Heart left ventricle (tissue), 16 donors: Measurements from ENCODE around the gene CD276. TPM values are rescaled to one million over a fixed set of nuclear protein-coding genes. Genes with fewer than 3 reads are reported as not detected.

Experiments used
- ATAC-seq, 4 donors: fragments of 200-7000 bp; cut with Tn5 transposase; one replicate each; pipeline ENCODE4 v1.9.1; 2020 to 2022; ENCODE audit warnings: moderate library complexity in 4 of 4, mild to moderate bottlenecking in 3 of 4, moderate number of reproducible peaks in 1 of 4
- DNase-seq, 5 donors: peaks; one replicate each; pipeline ENCODE4 v3.0.0-alpha.2; 2020
- H3K27ac ChIP-seq, 12 donors: fragments of 200-600 bp; sonication (generic) in 4 of 12; one replicate each; pipeline versions ENCODE4 v1.5.0 to v1.8.0; 2016 to 2022; ENCODE audit warnings: mild to moderate bottlenecking in 2 of 12
- H3K27me3 ChIP-seq, 9 donors: fragments of 200-600 bp; sonication (generic) in 2 of 9; one replicate each; pipeline versions ENCODE4 v1.5.1 to v1.8.0; 2016 to 2022; ENCODE audit warnings: mild to moderate bottlenecking in 3 of 9
- H3K36me3 ChIP-seq, 9 donors: fragments of 200-600 bp; sonication (generic) in 2 of 9; one replicate each; pipeline versions ENCODE4 v1.5.0 to v1.8.0; 2018 to 2022; ENCODE audit warnings: mild to moderate bottlenecking in 2 of 9
- H3K4me1 ChIP-seq, 12 donors: fragments of 200-600 bp; sonication (generic) in 4 of 12; one replicate each; pipeline versions ENCODE4 v1.5.0 to v1.8.0; 2016 to 2022; ENCODE audit warnings: mild to moderate bottlenecking in 3 of 12
- H3K4me3 ChIP-seq, 12 donors: fragments of 200-600 bp; sonication (generic) in 4 of 12; one replicate each; pipeline versions ENCODE4 v1.5.0 to v1.8.0; 2017 to 2022; ENCODE audit warnings: mild to moderate bottlenecking in 9 of 12, moderate library complexity in 4 of 12
- H3K9me3 ChIP-seq, 12 donors: fragments of 200-600 bp; sonication (generic) in 4 of 12; one replicate each; pipeline versions ENCODE4 v1.5.0 to v1.8.0; 2016 to 2022; ENCODE audit warnings: mild to moderate bottlenecking in 1 of 12
- POLR2A ChIP-seq, 2 donors: fragments of 450-650 bp; IDR thresholded peaks; one replicate each; pipeline ENCODE4 v1.6.1; 2017; ENCODE audit warnings: antibody characterized with exemption in 2 of 2, mild to moderate bottlenecking in 2 of 2, moderate library complexity in 2 of 2
- WGBS, 4 donors: extraction: QIAGEN DNeasy Blood & Tissue Kit in 2 of 4; methylation state at CpG; one replicate each; pipeline versions ENCODE4 v1.1.5 to v1.1.7; 2013 to 2018; 5-methylcytosine and 5-hydroxymethylcytosine counted together
- intact Hi-C, 10 donors: fragments of 100-400 bp; cut with DNase I; formaldehyde crosslinking; loops; one replicate each; pipeline versions ENCODE4 v1.11.1 to v1.14.2; 2022
- polyA plus RNA-seq, 2 donors: library from polyadenylated mRNA; stranded (reverse); fragments of 200-250 nt; gene quantifications; one replicate each; pipeline ENCODE4 v1.2.3, GENCODE V29; 2013
- total RNA-seq, 9 donors: library from RNA; depleted of rRNA in 2 of 9; stranded (reverse); fragments of >200 nt in 2 of 9; fragmentation: NEBNext Ultra II Directional in 3 of 9; extraction: Animal tissue kit (Norgen Biotek cat#: 25700) in 3 of 9; gene quantifications; one replicate each; pipeline versions ENCODE4 v1.1.0 to v1.2.4, GENCODE V29; 2016 to 2023
- TF ChIP-seq, protein P1 (sequence below), 12 donors: fragments of 200-600 bp; sonication (generic) in 4 of 12; IDR thresholded peaks; one replicate each; pipeline versions ENCODE4 v1.5.0 to v1.8.0; 2018 to 2022; ENCODE audit warnings: antibody characterized with exemption in 12 of 12, mild to moderate bottlenecking in 5 of 12
- donor health status: ischemic (EF 13 %, LVEDD 7.1; RV severe dilation, severe dysfunction).
- donor health status: healthy with polysubstance abuse.
- donor health status: DM: no; HTN: yes; CAD: no.
- donor health status: DM: no; HTN: no; CAD: no.
- donor health status: ischemic (EF 25% LVEDD 6.9; RV normal size, moderate dysfunction).
- donor health status: ischemic (EF 25% LVEDD 5.7; RV mildly dilated, moderate dysfunction).
- donor health status: healthy.
- donor health status: DM: yes; HTN: yes; CAD: no.
- donor health status: ischemic (EF 35%, LVEDD 5.7; RV mildly dilated, moderate dysfunction).
- donor health status: nonischemic (EF 11% LVEDD 7.7; RV severe dilation, severe dysfunction).
- donor health status: DM: yes; HTN: yes; CAD: no.
- donor health status: PGD.
- donor health status: ischemic (EF 29% LVEDD 5.4; RV normal size, mild dysfunction).
- donor health status: nonischemic (EF 23%, LVEDD 6.1; RV moderate dilation, normal function).

Gene CD276
- total and polyA plus RNA-seq, 11 donors: 29.1 to 127 (median 53.3) TPM

DNA sequence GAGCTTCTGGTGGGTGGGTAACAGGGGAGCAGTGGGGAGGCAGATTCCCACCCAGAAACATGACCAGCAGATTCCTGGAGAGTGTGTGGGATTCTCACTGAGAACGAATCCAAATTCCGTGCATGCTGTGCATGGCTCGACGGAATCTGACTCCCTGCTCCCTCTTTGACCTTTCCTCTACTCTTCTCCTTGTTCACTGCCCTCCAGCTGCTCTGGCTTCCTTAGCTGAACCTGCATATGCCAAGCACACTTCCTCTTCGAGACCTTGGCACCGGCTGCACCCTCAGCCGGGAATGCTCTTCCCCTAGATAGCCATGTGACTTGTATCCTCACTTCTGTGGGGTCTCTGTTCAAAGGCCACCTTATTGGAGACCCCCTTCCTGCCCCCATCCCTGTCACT, 62.7 kb downstream of the CD276 start:
- ATAC-seq: peak in 2 of 4 donors; percentile 6 to 26
- H3K27me3 ChIP-seq: peaks cover 0 to 15% (median 1%) of the 10 kb centered on the region in 9 donors
- no peaks in the 10 kb centered on the region for H3K9me3 ChIP-seq
- 16 to 29% (median 21%) methylated on average over 7 of the region's 7 CpGs for WGBS, 4 donors
- H3K36me3 ChIP-seq: no peaks in the 10 kb centered on the region
- peaks cover 0 to 34% (median 16%) of the 10 kb centered on the region in 12 donors for H3K4me1 ChIP-seq
- TF ChIP-seq POLR2A (IDR thresholded peaks at IDR 0.05): no peak
- TF ChIP-seq, protein P1, sequence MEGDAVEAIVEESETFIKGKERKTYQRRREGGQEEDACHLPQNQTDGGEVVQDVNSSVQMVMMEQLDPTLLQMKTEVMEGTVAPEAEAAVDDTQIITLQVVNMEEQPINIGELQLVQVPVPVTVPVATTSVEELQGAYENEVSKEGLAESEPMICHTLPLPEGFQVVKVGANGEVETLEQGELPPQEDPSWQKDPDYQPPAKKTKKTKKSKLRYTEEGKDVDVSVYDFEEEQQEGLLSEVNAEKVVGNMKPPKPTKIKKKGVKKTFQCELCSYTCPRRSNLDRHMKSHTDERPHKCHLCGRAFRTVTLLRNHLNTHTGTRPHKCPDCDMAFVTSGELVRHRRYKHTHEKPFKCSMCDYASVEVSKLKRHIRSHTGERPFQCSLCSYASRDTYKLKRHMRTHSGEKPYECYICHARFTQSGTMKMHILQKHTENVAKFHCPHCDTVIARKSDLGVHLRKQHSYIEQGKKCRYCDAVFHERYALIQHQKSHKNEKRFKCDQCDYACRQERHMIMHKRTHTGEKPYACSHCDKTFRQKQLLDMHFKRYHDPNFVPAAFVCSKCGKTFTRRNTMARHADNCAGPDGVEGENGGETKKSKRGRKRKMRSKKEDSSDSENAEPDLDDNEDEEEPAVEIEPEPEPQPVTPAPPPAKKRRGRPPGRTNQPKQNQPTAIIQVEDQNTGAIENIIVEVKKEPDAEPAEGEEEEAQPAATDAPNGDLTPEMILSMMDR (IDR thresholded peaks at IDR 0.05): no peak
- H3K4me3 ChIP-seq: no peak overlapping the region
- intact Hi-C loops: loop anchor here in 1 of 10 donors (10.0 kb wide), 1 partner anchor 128 kb away; the partner anchor contains the start of gene TBC1D21
- peak in 1 of 5 donors; percentile 26 for DNase-seq
- H3K27ac ChIP-seq: peak overlapping the region in 1 of 12 donors; percentile 22

DNA sequence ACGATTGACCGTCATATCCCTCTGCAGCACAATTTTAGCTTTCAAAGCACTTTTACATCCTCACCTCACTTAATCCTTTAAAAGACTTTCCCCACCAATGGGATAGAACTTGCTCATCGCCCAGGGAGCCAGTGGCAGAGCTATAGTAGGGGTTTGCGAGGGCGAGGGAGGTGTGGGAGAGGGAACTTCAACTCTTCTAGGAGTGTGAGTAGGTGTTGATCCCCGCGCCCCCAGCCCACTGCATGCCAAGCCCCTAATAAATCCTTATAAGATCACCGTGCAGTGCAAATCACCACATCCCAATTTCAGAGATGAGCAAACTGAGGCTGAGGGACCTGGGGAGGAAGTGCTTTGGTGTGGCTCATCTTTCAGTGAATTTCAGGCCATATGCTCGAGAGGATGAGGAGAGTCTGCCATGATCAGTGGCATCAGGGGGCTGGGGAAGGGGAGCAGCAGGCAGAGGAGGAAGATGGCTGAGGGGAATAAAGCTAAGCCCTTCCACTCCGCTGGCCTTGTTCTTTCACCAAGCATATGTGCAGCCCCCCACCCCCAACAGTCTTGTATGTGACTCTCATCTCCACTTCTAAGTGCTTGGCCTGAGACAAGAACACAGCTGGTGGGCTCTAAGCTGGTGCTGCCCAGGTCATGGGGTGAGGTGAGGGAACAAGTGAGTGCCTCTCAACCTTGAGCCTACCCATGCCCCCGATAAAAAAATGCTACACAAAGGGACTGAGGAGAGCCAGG, 63.8 kb downstream of the CD276 start:
- WGBS, 4 donors: 81 to 89% (median 87%) methylated on average over 10 to 11 of the region's 11 CpGs
- intact Hi-C loops: loop anchor here in 1 of 10 donors (10.0 kb wide), 1 partner anchor 127 kb away; the partner anchor contains the start of gene TBC1D21
- no peak for TF ChIP-seq POLR2A (IDR thresholded peaks at IDR 0.05)
- TF ChIP-seq, protein P1 (IDR thresholded peaks at IDR 0.05): no peak
- Histone ChIP-seq H3K36me3 (no peaks in the 10 kb centered on the region), H3K4me3 (no peak overlapping the region), H3K9me3 (no peaks in the 10 kb centered on the region), H3K27ac (no peak overlapping the region), H3K4me1 (peaks cover 0 to 28% (median 11%) of the 10 kb centered on the region in 12 donors), H3K27me3 (peaks cover 0 to 23% (median 7%) of the 10 kb centered on the region in 9 donors)
- ATAC-seq: no peak
- peak in 1 of 5 donors; percentile 17 for DNase-seq

DNA sequence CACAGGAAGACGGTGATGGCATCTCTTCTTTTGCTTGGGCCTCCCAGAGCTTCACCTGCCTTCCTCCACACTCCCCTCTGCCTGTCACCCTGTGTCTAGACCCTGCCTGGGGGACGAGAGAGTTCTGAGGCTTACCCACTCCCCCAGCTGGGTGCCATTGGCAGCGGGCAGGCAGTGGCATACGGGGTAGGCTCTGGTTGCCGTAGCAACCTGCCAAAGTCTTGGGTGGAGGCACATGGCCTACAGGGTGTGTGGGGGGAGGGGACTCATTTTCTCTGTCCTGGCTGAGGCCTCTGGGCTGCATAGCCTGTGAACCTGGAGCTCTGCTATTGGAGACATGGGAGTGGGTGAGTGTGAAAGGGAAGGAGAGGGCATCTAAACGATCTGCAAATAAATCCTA, 64.5 kb downstream of the CD276 start:
- ATAC-seq (no peak), DNase-seq (peak in 1 of 5 donors; percentile 22)
- intact Hi-C loops: loop anchor here in 1 of 10 donors (10.0 kb wide), 1 partner anchor 126 kb away; the partner anchor contains the start of gene TBC1D21
- H3K9me3 ChIP-seq: no peaks in the 10 kb centered on the region
- WGBS, 4 donors: 57 to 75% (median 73%) methylated on average over 5 to 6 of the region's 6 CpGs
- no peaks in the 10 kb centered on the region for H3K36me3 ChIP-seq
- H3K27me3 ChIP-seq: peaks cover 0 to 29% (median 7%) of the 10 kb centered on the region in 9 donors
- TF ChIP-seq, protein P1 (IDR thresholded peaks at IDR 0.05): no peak
- TF ChIP-seq POLR2A (IDR thresholded peaks at IDR 0.05): no peak
- H3K4me1 ChIP-seq: peaks cover 0 to 30% (median 9%) of the 10 kb centered on the region in 12 donors
- H3K27ac ChIP-seq: no peak overlapping the region
- no peak overlapping the region for H3K4me3 ChIP-seq

DNA sequence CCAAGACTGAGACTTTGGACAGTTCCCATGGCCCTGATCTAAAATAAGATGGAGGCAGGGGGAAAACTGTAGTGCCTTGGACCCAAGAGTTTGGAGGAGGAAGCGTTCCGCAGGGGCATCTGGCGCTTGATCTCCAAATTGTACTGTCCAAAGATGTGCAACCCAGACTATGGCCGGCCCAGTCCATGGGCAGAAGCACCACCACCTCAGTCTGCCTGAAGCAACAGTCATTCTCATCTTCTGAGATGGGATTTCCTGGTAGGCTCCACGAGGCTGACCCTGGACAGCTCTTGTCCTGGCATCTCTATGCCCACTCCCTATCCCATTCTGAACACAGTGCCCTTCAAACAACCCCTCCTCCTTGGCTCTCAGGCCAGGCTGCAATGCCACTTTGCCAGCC, 65.3 kb downstream of the CD276 start:
- DNase-seq (peak in 1 of 5 donors; percentile 24), ATAC-seq (no peak)
- H3K9me3 ChIP-seq: no peaks in the 10 kb centered on the region
- H3K36me3 ChIP-seq: no peaks in the 10 kb centered on the region
- intact Hi-C loops: loop anchor here in 1 of 10 donors (10.0 kb wide), 1 partner anchor 125 kb away; the partner anchor contains the start of gene TBC1D21
- H3K27me3 ChIP-seq: peaks cover 0 to 37% (median 7%) of the 10 kb centered on the region in 9 donors
- H3K27ac ChIP-seq: no peak overlapping the region
- 85 to 90% (median 88%) methylated on average over 3 to 5 of the region's 5 CpGs for WGBS, 4 donors
- no peak overlapping the region for H3K4me3 ChIP-seq
- H3K4me1 ChIP-seq: peaks cover 0 to 31% (median 9%) of the 10 kb centered on the region in 12 donors
- TF ChIP-seq, protein P1 (IDR thresholded peaks at IDR 0.05): no peak
- TF ChIP-seq POLR2A (IDR thresholded peaks at IDR 0.05): no peak
